Small intestine (tissue), 7 donors: ENCODE results near the gene FLCN. TPM values are rescaled to one million over a fixed set of nuclear protein-coding genes. Genes with fewer than 3 reads are reported as not detected.

Experiments
- DNase-seq, 2 donors: peaks; one replicate each; pipeline versions ENCODE4 v3.0.0 to v3.0.0-alpha.2; 2013
- FAIRE-seq: peaks from 2 replicates; lab custom pipeline; 2012; peaks lifted over from hg19 to GRCh38; lab: Jason Lieb, UNC
- H3K27ac ChIP-seq, 3 donors: one replicate each; pipeline ENCODE4 v1.5.1; 2013; ENCODE audit warnings: low read length in 2 of 3, mild to moderate bottlenecking in 2 of 3, control low read depth in 1 of 3, inconsistent platforms in 1 of 3, low read depth in 1 of 3, moderate library complexity in 1 of 3
- H3K27me3 ChIP-seq, 3 donors: one replicate each; pipeline ENCODE4 v1.6.1; 2013; ENCODE audit warnings: low read length in 3 of 3, inconsistent platforms in 1 of 3; ENCODE audit not compliant: control insufficient read depth in 3 of 3, insufficient read depth in 3 of 3
- H3K36me3 ChIP-seq, 3 donors: one replicate each; pipeline ENCODE4 v1.6.1; 2013; ENCODE audit warnings: low read length in 3 of 3, inconsistent platforms in 1 of 3, low read depth in 1 of 3, mild to moderate bottlenecking in 1 of 3, moderate library complexity in 1 of 3; ENCODE audit not compliant: control insufficient read depth in 3 of 3, insufficient read depth in 2 of 3
- H3K4me1 ChIP-seq, 3 donors: one replicate each; pipeline ENCODE4 v1.6.1; 2013; ENCODE audit warnings: low read length in 2 of 3, inconsistent platforms in 1 of 3, low read depth in 1 of 3, mild to moderate bottlenecking in 1 of 3, moderate library complexity in 1 of 3; ENCODE audit not compliant: control insufficient read depth in 3 of 3, insufficient read depth in 2 of 3
- H3K4me3 ChIP-seq, 3 donors: one replicate each; pipeline ENCODE4 v1.5.1; 2013; ENCODE audit warnings: low read length in 3 of 3, control low read depth in 1 of 3, inconsistent platforms in 1 of 3, low read depth in 1 of 3, mild to moderate bottlenecking in 1 of 3, moderate library complexity in 1 of 3
- H3K9me3 ChIP-seq, 2 donors: one replicate each; pipeline ENCODE4 v1.6.1; 2013; ENCODE audit warnings: low read depth in 1 of 2, low read length in 1 of 2; ENCODE audit not compliant: control insufficient read depth in 2 of 2, insufficient read depth in 1 of 2
- WGBS, 3 donors: extraction: QIAGEN DNeasy Blood & Tissue Kit; methylation state at CpG; one replicate each; pipeline ENCODE4 v1.1.7; 2013; 5-methylcytosine and 5-hydroxymethylcytosine counted together
- polyA plus RNA-seq, 4 donors: library from polyadenylated mRNA; stranded (reverse) in 3 of 4; unstranded in 1 of 4; fragments of 200-250 nt in 3 of 4; fragments of 120-200 nt in 1 of 4; gene quantifications; one replicate each; pipeline versions ENCODE4 v1.2.1 to v1.2.3, GENCODE V29; 2013
- donor health status: healthy with polysubstance abuse.
- donor health status: control.
- donor health status: control.
- donor health status: Bipolar disorder and iron deficiency.
- donor health status: healthy.

FLCN gene
- polyA plus RNA-seq, 4 donors, result 17.5 to 119 (median 37.9) TPM

DNA sequence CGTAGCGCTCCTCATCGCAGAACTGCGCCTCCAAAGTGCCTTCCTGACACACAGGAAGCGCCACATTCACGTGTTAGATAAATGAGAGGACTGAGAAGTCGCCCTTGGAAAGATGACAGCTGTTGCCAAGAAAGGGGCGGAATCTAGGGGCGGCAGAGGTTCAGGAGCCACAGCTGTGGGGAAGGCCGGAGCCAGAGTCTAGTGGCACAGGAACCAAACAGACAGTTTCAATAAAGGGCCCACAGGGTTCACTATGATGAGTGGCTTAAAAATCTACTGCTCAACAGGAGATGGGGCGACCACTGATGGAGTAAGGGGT, 4.7 kb downstream of the FLCN start:
- Histone ChIP-seq H3K27ac (peak overlapping the region in 1 of 3 donors; percentile 61), H3K4me3 (no peak overlapping the region), H3K27me3 (no peaks in the 10 kb centered on the region), H3K36me3 (peaks cover 10 to 62% (median 30%) of the 10 kb centered on the region in 3 donors), H3K4me1 (peaks cover 0 to 24% (median 2%) of the 10 kb centered on the region in 3 donors), H3K9me3 (no peaks in the 10 kb centered on the region)
- DNase-seq (peak in 1 of 2 donors; percentile 15), FAIRE-seq (no peak)
- 61 to 68% (median 64%) methylated on average over 11 of the region's 11 CpGs for WGBS, 3 donors

DNA sequence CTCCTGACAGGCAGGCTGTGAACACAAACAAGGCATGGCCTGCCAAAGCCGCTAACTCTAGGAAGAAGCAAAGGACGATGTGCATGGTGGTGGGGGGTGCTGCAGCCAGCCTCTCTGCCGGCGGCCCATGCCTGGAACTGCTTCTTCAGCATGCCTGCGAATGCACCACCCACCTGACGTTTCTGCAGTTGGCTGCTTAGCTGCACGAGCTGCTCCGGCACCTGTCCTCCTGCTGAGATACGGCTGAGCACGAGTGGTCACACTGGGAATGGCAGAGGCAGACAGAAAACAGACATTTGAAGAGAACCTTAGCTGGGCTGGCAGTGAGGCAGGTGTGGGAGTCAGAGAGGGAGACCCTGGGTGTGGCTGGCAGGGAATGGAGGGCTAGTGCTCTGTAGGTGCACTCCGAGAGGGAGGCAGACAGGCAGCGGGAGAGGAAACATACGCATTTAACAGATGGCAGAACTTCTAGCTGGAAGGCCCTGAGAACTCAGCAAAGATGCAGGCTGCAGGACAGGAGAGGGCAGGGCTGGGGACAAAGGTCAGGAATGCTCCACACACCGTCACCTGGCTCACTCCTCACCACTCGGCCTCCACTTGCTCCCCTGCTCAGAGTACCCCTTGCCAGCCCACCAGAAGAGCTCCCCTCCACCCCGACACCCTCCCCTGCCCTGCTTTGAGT, 5.2 kb downstream of the FLCN start:
- DNase-seq (peak; percentile 55 to 77), FAIRE-seq (no peak)
- 57 to 72% (median 59%) methylated on average over 16 of the region's 16 CpGs for WGBS, 3 donors
- peaks cover 0 to 24% (median 2%) of the 10 kb centered on the region in 3 donors for H3K4me1 ChIP-seq
- H3K27me3 ChIP-seq, result no peaks in the 10 kb centered on the region
- peak overlapping the region in 1 of 3 donors; percentile 61 for H3K27ac ChIP-seq
- peaks cover 10 to 67% (median 32%) of the 10 kb centered on the region in 3 donors for H3K36me3 ChIP-seq
- H3K9me3 ChIP-seq, result no peaks in the 10 kb centered on the region
- H3K4me3 ChIP-seq, result no peak overlapping the region

DNA sequence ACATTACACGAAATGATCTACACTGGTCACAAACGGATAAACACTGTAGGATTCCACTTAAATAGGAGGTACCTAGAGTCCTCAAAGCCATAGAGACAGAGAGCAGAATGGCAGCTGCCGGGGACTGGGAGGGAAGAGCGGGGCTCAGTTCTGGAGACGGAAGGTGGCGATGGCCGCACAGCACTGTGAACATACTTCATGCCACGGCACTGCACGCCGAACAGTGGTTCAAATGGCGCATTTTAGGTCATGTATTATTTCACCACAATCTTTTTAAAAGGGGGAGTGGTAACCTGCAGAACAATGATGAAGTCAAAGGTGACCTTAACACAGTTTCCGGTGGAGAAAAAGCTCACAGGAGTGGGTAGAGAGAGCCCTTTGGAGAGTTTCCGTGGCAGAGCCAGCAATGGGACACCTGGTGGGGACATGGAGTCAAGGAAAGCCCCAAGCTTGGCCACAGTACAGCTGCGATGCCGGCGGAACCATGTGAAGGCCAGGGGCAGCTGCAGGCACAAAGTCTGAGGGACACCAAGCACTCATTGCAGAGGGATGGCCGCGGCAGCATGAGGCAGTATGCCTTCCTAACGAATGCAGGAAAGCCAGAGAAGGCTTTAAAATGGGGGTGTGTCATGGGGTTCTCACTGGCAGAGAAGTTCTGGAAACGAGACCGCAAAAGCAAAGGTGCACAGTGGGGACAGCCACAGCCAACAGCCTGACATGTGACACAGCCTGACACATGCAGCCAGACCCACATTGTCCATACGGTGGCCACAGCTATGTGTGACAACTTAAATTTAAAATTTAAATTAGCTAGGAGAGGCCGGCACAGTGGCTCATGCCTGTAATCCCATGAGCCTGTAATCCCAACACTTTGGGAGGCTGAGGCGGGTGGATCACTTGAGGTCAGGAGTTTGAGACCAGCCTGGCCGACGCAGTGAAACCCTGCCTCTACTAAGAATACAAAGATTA, 7.3 kb downstream of the FLCN start:
- H3K4me1 ChIP-seq, result peaks cover 0 to 14% (median 2%) of the 10 kb centered on the region in 3 donors
- no peak overlapping the region for H3K4me3 ChIP-seq
- no peaks in the 10 kb centered on the region for H3K9me3 ChIP-seq
- H3K27me3 ChIP-seq, result no peaks in the 10 kb centered on the region
- FAIRE-seq (no peak), DNase-seq (no peak)
- no peak overlapping the region for H3K27ac ChIP-seq
- 92 to 94% (median 93%) methylated on average over 26 of the region's 26 CpGs for WGBS, 3 donors
- peaks cover 18 to 86% (median 48%) of the 10 kb centered on the region in 3 donors for H3K36me3 ChIP-seq

DNA sequence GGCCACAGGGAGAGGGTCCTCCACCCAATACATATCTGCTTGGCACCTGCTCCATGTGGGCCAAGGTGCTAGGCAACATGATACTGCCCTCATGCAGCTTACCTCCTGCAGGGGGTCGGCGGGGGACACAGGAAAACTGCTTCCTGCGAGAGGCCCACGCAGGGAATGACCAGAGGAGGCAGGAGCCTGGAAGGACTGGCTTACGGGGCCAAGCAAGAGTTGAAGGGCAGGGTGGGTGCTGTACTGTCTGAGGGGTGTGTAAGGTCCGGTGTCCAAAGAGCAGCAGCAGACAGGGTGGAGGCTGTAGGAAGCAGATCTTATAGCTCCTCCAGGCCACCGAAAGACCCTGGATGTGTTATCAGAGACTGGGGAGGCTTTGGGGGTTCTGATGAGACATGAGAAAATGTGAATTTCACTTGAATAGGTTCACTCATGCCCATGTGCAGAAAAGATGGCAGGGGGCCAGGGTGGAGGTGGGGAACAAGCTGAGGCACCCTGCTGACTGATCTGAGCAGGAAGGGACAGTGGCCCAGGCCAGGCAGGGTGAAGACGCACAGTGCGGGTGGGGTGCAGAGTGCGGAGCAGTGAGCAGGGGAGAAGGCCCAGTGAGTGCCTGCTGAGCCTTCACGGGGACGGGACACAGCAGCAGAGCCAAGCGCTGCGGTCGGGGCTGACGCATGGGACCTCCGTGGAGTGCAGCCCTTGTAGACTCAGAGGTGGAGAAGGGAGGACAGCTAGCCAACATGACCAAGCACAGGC, 8.3 kb downstream of the FLCN start:
- no peaks in the 10 kb centered on the region for H3K27me3 ChIP-seq
- no peak overlapping the region for H3K27ac ChIP-seq
- H3K9me3 ChIP-seq, result no peaks in the 10 kb centered on the region
- DNase-seq (no peak), FAIRE-seq (no peak)
- H3K4me1 ChIP-seq, result peaks cover 0 to 14% (median 2%) of the 10 kb centered on the region in 3 donors
- H3K4me3 ChIP-seq, result no peak overlapping the region
- peaks cover 21 to 96% (median 49%) of the 10 kb centered on the region in 3 donors for H3K36me3 ChIP-seq
- whole genome bisulfite sequencing, 3 donors, result 94 to 95% (median 95%) methylated on average over 17 of the region's 17 CpGs

DNA sequence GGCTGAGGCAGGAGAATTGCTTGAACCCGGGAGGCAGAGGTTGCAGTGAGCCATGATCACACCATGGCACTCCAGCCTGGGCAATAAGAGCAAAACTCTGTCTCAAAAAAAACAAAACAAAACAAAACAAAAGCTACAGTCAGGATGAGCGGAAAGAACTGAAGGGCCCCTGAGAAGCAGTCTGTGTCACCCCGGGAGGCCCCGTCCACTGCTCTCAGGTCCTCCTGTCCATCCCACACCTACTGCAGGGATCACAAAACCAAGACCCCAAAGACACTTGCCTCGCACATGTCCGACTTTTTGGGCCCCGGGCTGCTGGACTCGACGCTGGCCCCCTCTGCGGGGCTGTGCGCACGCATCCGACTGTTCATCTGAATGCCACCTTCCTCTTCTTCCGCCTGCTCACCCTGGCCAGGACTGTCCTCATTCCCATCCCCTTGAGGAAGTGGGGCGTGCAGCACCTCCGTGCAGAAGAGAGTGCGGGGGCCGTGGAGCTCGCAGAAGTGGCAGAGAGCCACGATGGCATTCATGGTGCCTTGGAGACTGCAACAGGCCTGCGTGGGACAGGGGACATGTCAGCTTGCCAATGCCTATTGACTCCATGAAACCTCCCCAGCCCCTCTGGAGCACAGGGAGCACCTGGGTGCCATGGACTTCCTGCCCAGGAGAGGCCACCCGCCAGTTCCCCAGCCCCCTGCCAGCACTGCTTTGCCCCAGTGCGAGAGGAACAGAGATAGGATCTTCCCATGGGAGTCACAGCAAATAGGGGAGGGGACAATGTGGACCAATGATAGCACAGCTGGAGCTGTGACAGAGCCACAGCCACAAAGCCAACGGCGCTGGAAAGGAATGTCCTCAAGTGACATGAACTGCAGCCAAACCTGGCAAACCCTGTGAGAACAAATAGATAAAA, 9.1 kb downstream of the FLCN start:
- H3K4me3 ChIP-seq, result no peak overlapping the region
- H3K4me1 ChIP-seq, result peaks cover 0 to 12% (median 2%) of the 10 kb centered on the region in 3 donors
- 92 to 94% (median 94%) methylated on average over 25 of the region's 25 CpGs for WGBS, 3 donors
- no peak overlapping the region for H3K27ac ChIP-seq
- FAIRE-seq (no peak), DNase-seq (no peak)
- no peaks in the 10 kb centered on the region for H3K27me3 ChIP-seq
- no peaks in the 10 kb centered on the region for H3K9me3 ChIP-seq
- peaks cover 21 to 99% (median 51%) of the 10 kb centered on the region in 3 donors for H3K36me3 ChIP-seq

DNA sequence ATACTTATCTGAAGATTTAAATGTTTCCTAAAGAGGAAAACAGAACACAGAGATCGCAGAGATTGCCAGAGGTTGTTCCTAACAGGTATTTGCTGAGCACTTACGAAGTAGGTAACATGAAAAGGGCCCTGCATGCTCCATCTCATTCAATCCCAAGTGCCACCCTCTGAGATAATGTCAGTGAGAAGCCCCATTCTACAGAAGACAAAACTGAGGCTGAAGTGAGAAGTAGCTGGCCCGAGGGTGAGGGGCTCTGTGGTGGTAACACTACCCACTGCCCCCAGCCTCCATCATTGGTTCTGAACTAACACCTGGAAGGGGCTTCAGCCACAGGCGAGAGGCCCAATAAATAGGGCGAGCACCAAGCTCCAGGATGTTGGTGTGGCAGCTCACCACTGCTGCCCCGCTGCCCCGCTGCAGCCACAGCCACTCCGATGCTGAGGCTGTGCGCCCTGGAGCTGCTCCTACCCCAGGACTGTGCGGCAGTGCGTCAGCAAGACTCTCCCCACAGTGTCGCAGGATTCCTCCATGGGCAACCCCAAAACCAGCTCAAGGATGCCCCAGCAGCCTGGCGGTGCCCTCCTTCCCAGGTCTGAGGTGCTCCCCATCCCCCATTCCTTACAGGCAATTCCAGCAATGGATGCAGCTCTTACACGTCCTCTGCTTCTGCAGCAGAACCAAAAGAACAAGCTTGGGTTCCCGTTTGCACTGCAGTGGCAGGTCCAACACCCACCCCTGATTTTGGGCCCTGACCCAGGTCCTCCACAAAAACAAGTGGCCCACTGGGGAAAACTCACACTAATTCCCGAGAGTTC, 10.3 kb downstream of the FLCN start:
- H3K27me3 ChIP-seq, result no peaks in the 10 kb centered on the region
- no peak overlapping the region for H3K4me3 ChIP-seq
- H3K4me1 ChIP-seq, result peaks cover 0 to under 1% (median 0%) of the 10 kb centered on the region in 3 donors
- 95 to 96% (median 95%) methylated on average over 16 of the region's 16 CpGs for WGBS, 3 donors
- DNase-seq, result no peak
- H3K36me3 ChIP-seq, result peaks cover 24 to 99% (median 58%) of the 10 kb centered on the region in 3 donors
- H3K27ac ChIP-seq, result no peak overlapping the region
- no peaks in the 10 kb centered on the region for H3K9me3 ChIP-seq
- no peak for FAIRE-seq

DNA sequence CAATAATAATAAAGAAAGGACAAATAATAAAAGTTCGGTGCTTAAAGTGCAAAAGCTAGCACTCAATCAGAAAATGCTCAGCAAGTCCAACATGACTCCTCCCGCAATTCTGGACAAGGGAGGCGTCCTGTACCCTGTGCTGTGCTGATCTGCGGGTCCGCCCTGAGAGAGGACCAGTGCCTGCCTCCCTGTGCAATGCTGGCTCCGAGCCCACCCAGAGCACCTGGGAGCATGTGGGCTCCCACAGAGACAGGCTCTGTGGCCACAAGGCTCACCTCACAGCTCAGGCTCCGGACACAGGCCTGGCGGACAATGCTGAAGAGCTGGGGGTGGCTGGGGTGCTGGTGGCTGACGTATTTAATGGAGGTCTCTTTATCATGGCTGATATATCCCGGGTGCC, 11.1 kb downstream of the FLCN start:
- no peak overlapping the region for H3K4me3 ChIP-seq
- H3K27me3 ChIP-seq, result no peaks in the 10 kb centered on the region
- WGBS, 3 donors, result 94 to 97% (median 95%) methylated on average over 10 of the region's 10 CpGs
- H3K27ac ChIP-seq, result no peak overlapping the region
- H3K4me1 ChIP-seq, result no peaks in the 10 kb centered on the region
- no peak for FAIRE-seq
- DNase-seq, result no peak
- H3K36me3 ChIP-seq, result peaks cover 24 to 99% (median 56%) of the 10 kb centered on the region in 3 donors
- no peaks in the 10 kb centered on the region for H3K9me3 ChIP-seq
